GM12874 (cell line): ENCODE measurements around the gene FUT2.

Experiments
- TF ChIP-seq, protein P1 (sequence below): IDR thresholded peaks from 2 replicates; pipeline ENCODE4 v1.5.1; 2011; ENCODE audit warnings: low read depth, mild to moderate bottlenecking, control low read depth, low read length, moderate library complexity; ENCODE audit not compliant: insufficient read depth

The FUT2 gene

DNA sequence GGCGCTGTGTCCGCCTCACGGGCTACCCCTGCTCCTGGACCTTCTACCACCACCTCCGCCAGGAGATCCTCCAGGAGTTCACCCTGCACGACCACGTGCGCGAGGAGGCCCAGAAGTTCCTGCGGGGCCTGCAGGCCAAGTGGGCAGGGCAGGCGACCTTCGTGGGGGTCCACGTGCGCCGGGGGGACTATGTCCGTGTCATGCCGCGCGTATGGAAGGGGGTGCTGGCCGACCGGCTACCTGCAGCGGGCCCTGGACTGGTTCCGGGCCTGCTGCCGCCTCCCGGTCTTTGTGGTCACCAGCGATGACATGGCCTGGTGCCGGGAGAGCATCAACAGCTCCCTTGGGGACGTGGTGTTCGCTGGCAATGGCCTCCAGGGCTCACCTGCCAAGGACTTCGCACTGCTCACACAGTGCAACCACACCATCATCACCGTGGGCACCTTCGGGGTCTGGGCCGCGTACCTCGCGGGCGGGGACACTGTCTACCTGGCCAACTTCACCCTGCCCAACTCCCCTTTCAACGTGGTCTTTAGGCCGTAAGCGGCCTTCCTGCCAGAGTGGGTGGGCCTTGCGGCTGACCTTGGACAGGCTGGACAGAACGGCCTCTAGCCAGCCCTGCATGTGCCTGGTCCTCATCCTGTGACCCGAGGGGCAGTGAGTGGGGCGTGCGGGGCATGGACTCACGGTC lies 15.2 kb upstream of the FUT2 start:
- TF ChIP-seq, protein P1, sequence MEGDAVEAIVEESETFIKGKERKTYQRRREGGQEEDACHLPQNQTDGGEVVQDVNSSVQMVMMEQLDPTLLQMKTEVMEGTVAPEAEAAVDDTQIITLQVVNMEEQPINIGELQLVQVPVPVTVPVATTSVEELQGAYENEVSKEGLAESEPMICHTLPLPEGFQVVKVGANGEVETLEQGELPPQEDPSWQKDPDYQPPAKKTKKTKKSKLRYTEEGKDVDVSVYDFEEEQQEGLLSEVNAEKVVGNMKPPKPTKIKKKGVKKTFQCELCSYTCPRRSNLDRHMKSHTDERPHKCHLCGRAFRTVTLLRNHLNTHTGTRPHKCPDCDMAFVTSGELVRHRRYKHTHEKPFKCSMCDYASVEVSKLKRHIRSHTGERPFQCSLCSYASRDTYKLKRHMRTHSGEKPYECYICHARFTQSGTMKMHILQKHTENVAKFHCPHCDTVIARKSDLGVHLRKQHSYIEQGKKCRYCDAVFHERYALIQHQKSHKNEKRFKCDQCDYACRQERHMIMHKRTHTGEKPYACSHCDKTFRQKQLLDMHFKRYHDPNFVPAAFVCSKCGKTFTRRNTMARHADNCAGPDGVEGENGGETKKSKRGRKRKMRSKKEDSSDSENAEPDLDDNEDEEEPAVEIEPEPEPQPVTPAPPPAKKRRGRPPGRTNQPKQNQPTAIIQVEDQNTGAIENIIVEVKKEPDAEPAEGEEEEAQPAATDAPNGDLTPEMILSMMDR, result no peak

DNA sequence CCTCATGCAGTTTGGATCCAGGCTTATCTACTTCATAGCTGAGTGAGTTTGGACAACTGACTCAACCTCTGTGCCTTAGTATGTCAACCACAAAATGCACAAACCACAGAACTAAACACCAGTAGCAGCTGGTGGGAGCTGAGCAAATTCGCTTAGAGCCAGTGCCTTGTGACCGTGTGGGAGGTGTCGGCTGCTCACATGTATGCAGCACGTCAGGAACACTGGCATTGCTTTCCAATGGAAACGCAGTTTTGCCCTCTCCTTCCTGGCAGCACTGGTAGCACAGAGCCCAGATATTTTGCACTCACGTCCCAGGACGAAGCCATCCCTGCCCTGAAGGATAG lies 14.7 kb upstream of the FUT2 start:
- TF ChIP-seq, protein P1, result no peak

DNA sequence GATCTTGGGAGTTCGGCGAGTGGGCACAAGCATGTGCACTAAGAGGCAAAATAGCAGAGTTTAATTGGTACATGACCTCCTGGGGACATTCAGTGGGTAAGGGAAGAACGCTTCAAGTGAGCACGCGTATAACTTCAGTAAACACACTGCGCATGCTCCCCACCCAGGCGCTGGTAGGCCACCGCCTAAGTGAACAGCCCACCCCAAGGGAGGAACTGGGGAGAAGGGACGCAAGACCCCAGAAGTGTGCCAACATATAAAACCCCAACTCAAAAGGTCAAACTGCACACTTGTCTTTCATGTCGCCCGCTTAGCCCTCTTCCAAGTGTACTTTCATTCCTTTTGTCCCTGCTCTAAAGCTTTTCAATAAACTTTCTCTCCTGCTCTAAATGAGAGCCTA lies 12.4 kb upstream of the FUT2 start:
- TF ChIP-seq, protein P1, result no peak

DNA sequence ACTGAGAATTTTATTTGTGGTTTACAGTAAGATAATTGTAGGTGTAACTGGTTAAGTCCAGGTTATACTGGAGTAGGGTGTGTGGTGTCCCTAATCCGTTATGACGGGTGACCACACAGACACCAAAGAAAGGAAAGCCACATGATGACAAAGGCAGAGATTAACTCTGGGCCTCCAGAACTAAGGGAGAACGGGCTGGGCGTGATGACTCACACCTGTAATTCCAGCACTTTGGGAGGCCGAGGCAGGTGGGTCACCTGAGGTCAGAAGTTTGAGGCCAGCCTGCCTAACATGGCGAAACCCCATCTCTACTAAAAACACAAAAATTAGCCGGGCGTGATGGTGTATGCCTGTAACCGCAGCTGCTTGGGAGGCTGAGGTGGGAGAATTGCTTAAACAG lies 10.2 kb upstream of the FUT2 start:
- TF ChIP-seq, protein P1, result no peak

DNA sequence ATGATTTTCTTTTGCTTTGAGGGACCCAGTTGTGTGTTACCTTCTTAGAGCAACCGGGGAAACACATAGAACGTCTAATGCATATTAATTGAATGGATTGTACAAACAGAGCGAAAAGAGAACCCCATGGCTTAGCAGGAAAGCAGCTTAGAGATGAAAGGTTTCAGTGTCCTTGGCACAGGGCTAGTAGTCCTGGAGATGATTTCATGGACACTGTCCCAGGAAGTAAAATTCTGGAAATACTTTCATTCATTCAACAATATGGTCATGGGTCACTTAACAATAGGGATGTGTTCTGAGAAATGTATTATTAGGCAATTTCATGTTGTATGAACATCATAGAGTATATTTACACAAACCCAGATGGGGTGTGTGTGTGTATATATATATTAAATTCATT lies 9.7 kb upstream of the FUT2 start:
- TF ChIP-seq, protein P1, result no peak

DNA sequence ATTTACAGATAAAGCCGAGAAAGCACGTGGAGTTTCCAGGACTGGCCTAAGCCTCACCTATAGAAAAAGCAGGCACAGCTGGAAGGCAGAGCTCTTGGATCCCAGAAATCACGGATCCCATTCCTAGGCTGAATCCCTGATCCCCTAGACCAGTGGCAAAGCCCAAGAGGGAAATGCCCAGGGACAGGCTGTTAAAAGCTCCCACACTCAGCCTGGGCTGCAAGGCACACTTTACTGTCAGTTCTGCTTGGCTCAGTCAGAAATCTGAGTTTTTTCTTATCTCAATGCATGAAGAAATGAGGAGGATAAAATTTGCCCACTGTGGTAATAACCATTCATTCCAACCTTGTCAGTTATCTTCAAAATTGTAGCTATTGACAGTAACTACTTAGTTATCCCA lies 8.0 kb upstream of the FUT2 start:
- TF ChIP-seq, protein P1, result no peak

DNA sequence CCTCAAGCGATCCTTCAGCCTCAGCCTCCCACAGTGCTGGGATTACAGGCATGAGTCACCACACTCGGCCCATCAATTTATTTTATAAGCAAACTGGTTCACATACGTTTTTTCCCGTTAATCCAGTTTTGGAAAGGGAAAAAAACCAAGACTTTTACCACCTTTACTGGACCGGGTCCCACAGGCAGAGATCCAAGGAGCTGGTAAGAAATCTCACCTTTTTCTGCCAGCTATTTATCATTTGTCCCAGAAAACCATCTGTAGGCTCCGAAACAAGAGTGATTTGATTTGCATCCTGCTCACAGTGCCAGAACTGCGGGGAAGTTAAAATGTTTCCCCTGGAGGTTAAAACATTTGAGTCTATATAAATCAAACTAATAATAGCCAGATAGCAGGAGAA lies 6.3 kb upstream of the FUT2 start:
- TF ChIP-seq, protein P1, result no peak
